ENCODE results near the gene HAGHL.
A peak's percentile ranks its signal among the peaks of the same experiment; 100 is the strongest.
"Not testable (repeated sequence)": the region's sequence is repeated elsewhere in the genome, so short reads cannot be mapped to it uniquely, and the experiment has no call there.

The HAGHL gene

GRCh38 chr16:711084-711483 lies 15.8 kb upstream of the HAGHL start:
- no peaks in the 10 kb centered on the region for H3K27me3 ChIP-seq (ENCODE audit: insufficient read depth, low read length, poor library complexity, severe bottlenecking)
- H4K20me1 ChIP-seq (ENCODE audit: insufficient read depth, low read length, poor library complexity, severe bottlenecking) = no peaks in the 10 kb centered on the region
- H3K4me3 ChIP-seq (ENCODE audit: low read length, poor library complexity, severe bottlenecking) = no peak overlapping the region
- no peaks in the 10 kb centered on the region for H3K79me2 ChIP-seq (ENCODE audit: insufficient read depth, low read length)
- no peaks in the 10 kb centered on the region for H3K9me3 ChIP-seq (ENCODE audit: insufficient read depth, low read depth, low read length)
- no peaks in the 10 kb centered on the region for H3F3A ChIP-seq (ENCODE audit: low read depth)
- no peaks in the 10 kb centered on the region for H3K4me1 ChIP-seq (ENCODE audit: insufficient read depth, low read length, poor library complexity, severe bottlenecking)
- no peaks in the 10 kb centered on the region for H3K9me2 ChIP-seq (replicated peaks; ENCODE audit: low read depth, low read length)
- no peak overlapping the region for H2AFZ ChIP-seq (ENCODE audit: low read length)
- no peaks in the 10 kb centered on the region for H3K36me3 ChIP-seq (ENCODE audit: insufficient read depth, low read length)
- no peak overlapping the region for H3K9ac ChIP-seq (ENCODE audit: low read depth, low read length, poor library complexity, severe bottlenecking)
- no peak overlapping the region for H3K4me2 ChIP-seq (ENCODE audit: low read depth, low read length, poor library complexity, severe bottlenecking)
- TF ChIP-seq EZH2phosphoT487 (IDR thresholded peaks at IDR 0.05; ENCODE audit: borderline replicate concordance) (no peak), CTCF (conservative IDR thresholded peaks at IDR 0.05; ENCODE audit: low read length) (no peak)

- H2AFZ ChIP-seq (ENCODE audit: low read length) = no peak overlapping the region
- no peak overlapping the region for H3K9ac ChIP-seq (ENCODE audit: low read depth, low read length, poor library complexity, severe bottlenecking)
- H4K20me1 ChIP-seq (ENCODE audit: insufficient read depth, low read length, poor library complexity, severe bottlenecking) = no peaks in the 10 kb centered on the region
- TF ChIP-seq EZH2phosphoT487 (IDR thresholded peaks at IDR 0.05; ENCODE audit: borderline replicate concordance) = no peak
- peak; percentile 55 for TF ChIP-seq CTCF (conservative IDR thresholded peaks at IDR 0.05; ENCODE audit: low read length)
- no peaks in the 10 kb centered on the region for H3K9me3 ChIP-seq (ENCODE audit: insufficient read depth, low read depth, low read length)
- H3K4me2 ChIP-seq (ENCODE audit: low read depth, low read length, poor library complexity, severe bottlenecking) = no peak overlapping the region
- no peaks in the 10 kb centered on the region for H3F3A ChIP-seq (ENCODE audit: low read depth)
- H3K4me3 ChIP-seq (ENCODE audit: low read length, poor library complexity, severe bottlenecking) = no peak overlapping the region
- H3K9me2 ChIP-seq (replicated peaks; ENCODE audit: low read depth, low read length) = no peaks in the 10 kb centered on the region
- H3K4me1 ChIP-seq (ENCODE audit: insufficient read depth, low read length, poor library complexity, severe bottlenecking) = no peaks in the 10 kb centered on the region
- no peaks in the 10 kb centered on the region for H3K79me2 ChIP-seq (ENCODE audit: insufficient read depth, low read length)
- no peaks in the 10 kb centered on the region for H3K27me3 ChIP-seq (ENCODE audit: insufficient read depth, low read length, poor library complexity, severe bottlenecking)
- no peaks in the 10 kb centered on the region for H3K36me3 ChIP-seq (ENCODE audit: insufficient read depth, low read length)
These were observed 15.2 kb upstream of the HAGHL start for GRCh38 chr16:711548-712320.

- peak; percentile 26; the same call in 1 of the 2 replicates for TF ChIP-seq CTCF (conservative IDR thresholded peaks at IDR 0.05; ENCODE audit: low read length)
- not testable (repeated sequence) for H2AFZ ChIP-seq (ENCODE audit: low read length); H3K4me2 ChIP-seq (ENCODE audit: low read depth, low read length, poor library complexity, severe bottlenecking); H3K79me2 ChIP-seq (ENCODE audit: insufficient read depth, low read length); H3K9me3 ChIP-seq (ENCODE audit: insufficient read depth, low read depth, low read length); H3K36me3 ChIP-seq (ENCODE audit: insufficient read depth, low read length); H3K27me3 ChIP-seq (ENCODE audit: insufficient read depth, low read length, poor library complexity, severe bottlenecking); H3K4me1 ChIP-seq (ENCODE audit: insufficient read depth, low read length, poor library complexity, severe bottlenecking); H3K9ac ChIP-seq (ENCODE audit: low read depth, low read length, poor library complexity, severe bottlenecking); H3F3A ChIP-seq (ENCODE audit: low read depth); H3K4me3 ChIP-seq (ENCODE audit: low read length, poor library complexity, severe bottlenecking); H4K20me1 ChIP-seq (ENCODE audit: insufficient read depth, low read length, poor library complexity, severe bottlenecking); H3K9me2 ChIP-seq (replicated peaks; ENCODE audit: low read depth, low read length)
These were observed 14.1 kb upstream of the HAGHL start for GRCh38 chr16:712740-713250.

Measured in Loucy (cell line).